NCI-H187 treated with DMSO at 0.1 percent for 48 hours (cell line): ENCODE measurements around the gene POLR1D.

Experiments
- DNase-seq: peaks from one replicate; lab custom pipeline; 2025; lab: John Stamatoyannopoulos, UW

The POLR1D gene

DNA sequence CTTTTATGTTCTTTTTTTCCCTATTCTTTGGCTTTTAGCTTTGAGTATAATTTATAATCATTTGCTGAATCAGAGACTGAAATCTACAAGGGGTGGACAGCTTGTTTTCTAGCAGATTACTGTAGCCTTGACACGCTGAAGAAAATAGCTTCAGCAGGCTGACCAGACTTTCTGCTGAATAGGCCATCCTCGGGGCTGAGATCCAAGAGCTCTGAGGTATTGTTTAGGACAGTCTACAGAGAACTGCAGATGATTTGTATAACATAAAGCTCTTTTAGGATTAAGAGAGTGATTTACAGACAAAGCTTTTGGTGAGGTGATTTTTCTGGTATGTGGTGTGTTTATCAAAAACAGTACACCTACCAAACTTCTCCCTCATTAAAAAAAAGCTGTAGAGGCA is 16.8 kb downstream of the POLR1D start:
- DNase-seq: no peak

DNA sequence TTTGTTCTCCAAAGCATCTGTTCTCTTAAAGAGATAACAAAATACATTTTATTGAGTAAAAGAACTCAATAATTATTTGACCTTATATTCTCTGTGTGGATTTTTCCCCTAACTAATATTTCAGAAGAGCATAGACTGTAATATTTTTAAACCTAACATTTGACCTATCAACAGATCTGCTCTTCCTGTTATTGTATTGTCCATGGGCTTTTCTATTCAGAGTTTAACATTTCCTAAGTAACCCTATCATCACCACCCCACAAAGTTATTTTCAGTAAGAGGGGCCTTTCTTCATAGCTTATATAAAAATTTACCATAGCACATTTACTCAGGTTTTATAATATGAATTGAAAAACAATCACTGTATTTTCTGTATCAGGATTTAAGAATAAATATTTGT is 17.5 kb downstream of the POLR1D start:
- DNase-seq: no peak

DNA sequence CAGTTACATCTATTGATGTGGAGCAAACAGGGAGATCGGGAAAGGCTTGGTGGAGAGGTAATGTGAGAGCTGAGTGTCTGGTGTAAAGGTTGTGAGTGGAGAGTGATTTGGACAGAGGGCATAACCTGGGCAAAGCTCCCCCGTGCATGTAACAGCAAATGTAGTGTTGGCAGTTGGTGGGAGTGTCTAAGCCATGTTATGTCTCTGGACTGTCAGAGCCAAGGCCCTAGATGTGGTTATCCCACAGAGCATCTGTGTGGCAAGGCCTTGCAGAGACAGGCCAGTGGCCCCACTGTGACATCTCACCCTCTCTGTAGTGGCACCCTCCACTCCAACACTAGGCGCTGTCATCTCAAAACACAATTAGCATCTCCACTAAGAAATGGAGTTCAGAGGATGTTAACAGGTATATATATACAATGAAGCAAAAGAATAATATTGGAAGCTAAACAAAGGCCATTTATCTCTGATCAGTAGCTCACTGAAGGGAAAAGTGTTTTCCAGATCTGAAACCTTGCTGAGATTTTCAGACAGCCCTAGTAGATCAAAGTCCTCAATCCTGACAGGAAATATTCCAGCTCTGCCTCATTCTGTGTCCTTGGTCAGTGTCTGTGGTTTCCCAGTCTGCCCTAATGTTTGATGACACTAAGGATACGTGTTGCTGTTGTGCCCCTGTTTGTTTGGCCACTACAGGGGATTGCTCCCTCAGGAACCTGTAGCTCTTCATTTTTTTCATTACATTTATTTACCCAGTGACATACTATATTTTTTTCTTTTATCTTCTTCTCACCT is 20.2 kb downstream of the POLR1D start:
- no peak for DNase-seq

DNA sequence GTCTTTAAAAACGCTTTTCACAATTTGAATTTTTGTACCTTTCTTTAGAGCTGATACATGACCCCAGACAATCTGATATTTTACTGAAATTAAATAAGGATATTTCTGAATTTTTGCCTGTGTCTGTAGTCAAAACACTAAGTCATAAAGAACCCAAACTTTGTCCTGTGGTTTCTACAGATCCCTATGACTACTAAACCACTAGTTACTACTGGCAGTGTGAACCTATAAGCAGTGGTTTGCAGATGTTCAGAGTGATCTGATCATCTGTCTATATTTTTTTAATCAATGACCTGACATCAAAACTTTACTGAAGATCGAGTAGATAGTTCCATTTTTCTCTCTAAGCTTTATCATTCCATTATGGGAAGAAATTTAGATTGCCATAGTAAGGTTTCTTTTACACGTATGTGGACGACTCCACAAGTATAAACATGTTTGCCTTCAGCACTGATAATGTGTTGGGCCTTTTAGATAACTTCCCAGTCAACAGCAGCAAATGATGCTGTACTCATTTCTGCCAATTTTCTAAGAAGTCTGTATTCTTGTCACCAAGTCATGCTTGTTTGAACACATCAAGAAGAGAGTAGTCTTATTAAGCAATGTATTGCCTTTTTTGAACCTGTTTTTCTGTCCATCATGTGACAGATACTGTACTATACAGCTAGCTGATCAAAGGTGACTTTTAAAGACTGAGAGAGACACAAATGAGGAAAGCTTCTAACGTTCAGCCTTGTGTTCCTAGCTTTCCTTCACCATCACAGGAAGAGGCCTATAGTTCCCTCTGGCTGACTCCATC is 21.8 kb downstream of the POLR1D start:
- DNase-seq: no peak

DNA sequence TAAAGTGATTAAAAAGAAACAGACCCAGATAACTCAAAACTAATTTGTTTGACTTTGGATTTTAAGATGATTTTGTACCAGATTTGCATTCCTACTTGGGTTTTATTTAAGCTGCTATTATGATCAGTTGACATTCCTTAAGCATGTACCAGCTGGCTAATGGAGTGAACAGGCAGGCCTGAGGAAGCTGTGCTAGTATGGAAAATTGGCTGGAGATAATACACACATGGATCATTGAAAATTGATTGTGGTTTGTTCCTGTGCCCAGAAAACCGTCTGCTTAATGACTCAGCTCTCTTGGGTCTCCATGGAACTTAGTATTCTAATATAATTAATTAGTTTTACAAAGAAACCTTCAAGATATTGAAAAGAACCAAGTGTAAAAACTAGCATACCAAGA is 22.6 kb downstream of the POLR1D start:
- no peak for DNase-seq

DNA sequence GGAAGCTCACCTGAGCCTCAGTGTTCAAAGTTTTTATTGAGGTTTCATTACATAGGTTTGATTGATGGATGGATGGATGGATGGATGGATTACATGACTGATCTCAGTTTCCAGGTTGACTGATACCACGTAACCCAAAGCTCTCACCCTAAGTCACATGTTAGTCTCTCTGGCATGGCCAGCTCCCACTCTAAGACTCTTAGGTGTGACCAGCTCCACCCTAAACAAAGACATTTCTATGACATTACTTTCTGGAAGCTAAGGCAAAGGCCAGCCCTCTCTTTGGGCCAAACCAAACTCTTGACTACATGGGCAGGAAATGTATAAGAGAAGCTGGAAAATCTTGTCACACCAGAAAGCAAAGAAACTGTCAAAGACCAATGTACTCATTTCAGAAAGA is 28.6 kb downstream of the POLR1D start:
- DNase-seq: no peak

- no peak for DNase-seq
Measured at GRCh38 chr13:27654059-27654458, 32.4 kb downstream of the POLR1D start.

- no peak for DNase-seq
Measured at GRCh38 chr13:27654816-27655215, 33.1 kb downstream of the POLR1D start.

GRCh38 chr13:27657724-27658123 is 36.0 kb downstream of the POLR1D start:
- no peak for DNase-seq

DNA sequence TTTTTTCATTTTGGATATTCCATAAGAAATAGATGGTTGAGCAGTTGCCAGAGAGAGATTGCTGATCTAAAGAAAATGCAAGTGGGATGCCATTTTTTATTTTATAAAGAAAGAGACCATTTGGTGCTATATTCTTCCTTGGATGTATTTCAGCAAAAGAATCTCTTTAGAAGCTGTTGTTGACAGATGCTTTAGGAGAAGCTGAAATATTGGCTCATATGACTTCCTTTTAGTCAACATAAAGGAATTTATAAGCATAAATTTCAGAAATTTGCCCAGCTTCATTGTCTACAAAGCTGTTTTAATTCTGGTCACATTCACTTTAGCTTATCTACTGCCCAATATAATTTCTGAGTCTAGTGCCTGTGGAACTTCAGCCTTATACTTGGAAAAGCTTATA is 36.9 kb downstream of the POLR1D start:
- no peak for DNase-seq

GRCh38 chr13:27659145-27659865 is 37.6 kb downstream of the POLR1D start:
- DNase-seq: no peak

DNA sequence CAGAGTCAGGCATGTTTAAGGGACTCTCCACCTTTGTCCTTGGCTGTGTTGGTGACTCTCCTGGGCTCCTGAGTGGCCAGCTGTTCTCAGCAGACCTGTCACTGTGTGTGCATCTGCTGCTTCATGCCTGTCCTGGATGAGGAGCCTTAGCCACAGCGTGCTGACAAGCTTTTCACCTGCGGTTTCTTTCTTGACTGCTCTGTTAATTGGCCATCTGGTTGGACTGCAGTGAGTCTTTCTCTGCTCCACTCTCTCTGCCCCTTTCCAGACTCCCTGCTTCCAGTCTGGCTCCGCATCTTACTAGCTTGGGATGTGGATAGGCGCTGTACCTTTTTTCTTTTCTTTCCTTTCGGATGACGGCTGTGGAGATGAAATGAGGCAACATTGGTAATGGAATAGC is 38.8 kb downstream of the POLR1D start:
- no peak for DNase-seq

GRCh38 chr13:27661017-27661416 is 39.3 kb downstream of the POLR1D start:
- DNase-seq: no peak

GRCh38 chr13:27662738-27663470 is 41.2 kb downstream of the POLR1D start:
- no peak for DNase-seq

- DNase-seq: no peak
Measured at GRCh38 chr13:27663947-27664346, 42.3 kb downstream of the POLR1D start.

- DNase-seq: no peak
Measured at GRCh38 chr13:27665333-27665732, 43.6 kb downstream of the POLR1D start.

DNA sequence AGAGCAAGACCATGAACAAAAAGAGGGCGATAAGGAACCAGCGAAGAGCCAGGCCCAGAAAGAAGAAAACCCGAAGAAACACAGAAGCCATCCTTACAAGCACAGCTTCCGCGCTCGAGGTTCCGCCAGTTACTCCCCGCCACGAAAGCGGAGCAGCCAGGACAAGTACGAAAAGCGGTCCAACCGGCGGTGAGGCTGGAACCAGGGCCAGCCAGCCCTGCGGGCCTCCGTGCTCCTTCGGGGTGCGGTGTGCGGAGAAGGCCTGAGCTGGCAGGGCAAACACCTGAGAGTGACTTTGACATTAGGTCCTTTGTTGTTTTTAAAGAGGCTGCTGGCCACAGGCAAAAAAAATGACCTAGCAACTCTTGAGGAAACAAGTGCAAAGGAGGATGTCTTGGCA is 44.1 kb downstream of the POLR1D start:
- DNase-seq: no peak

GRCh38 chr13:27666951-27667350 is 45.3 kb downstream of the POLR1D start:
- no peak for DNase-seq

GRCh38 chr13:27667946-27668345 is 46.3 kb downstream of the POLR1D start:
- no peak for DNase-seq

- no peak for DNase-seq
Measured at GRCh38 chr13:27670861-27671260, 49.2 kb downstream of the POLR1D start.

DNA sequence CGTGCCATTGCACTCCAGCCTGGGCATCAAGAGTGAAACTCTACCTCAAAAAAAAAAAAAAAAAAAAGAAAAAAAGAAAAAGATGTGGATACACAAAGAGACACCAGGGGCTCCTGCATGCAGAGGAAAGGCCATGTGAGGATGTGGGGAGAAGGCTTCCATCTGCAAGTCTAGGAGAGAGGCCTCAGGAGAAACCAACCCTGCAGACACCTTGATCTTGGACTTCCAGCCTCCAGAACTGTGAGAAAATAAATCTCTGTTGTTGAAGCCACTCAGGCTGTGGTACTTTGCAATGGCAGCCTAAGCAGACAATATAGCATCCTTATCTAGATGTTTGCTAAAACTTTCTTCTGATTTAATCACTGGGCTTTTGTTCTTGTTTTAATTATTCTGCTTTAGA is 50.3 kb downstream of the POLR1D start:
- DNase-seq: no peak
